Lower lobe of right lung (tissue), 2 donors: Measurements from ENCODE around the gene DEPDC7. TPM values are rescaled to one million over a fixed set of nuclear protein-coding genes. Genes with fewer than 3 reads are reported as not detected.

Source experiments
- ATAC-seq, 2 donors: fragments of 200-7000 bp; cut with Tn5 transposase; one replicate each; pipeline ENCODE4 v1.9.1; 2020 to 2022; ENCODE audit warnings: mild to moderate bottlenecking in 2 of 2, moderate library complexity in 2 of 2
- DNase-seq: peaks from one replicate; pipeline ENCODE4 v3.0.0-alpha.2; 2020
- H3K27ac ChIP-seq: fragments of 200-600 bp; one replicate; pipeline ENCODE4 v1.8.0; 2022
- H3K27me3 ChIP-seq: fragments of 200-600 bp; one replicate; pipeline ENCODE4 v1.8.0; 2022; ENCODE audit warnings: low read depth
- H3K36me3 ChIP-seq: fragments of 200-600 bp; one replicate; pipeline ENCODE4 v1.8.0; 2022; ENCODE audit warnings: mild to moderate bottlenecking
- H3K4me1 ChIP-seq: fragments of 200-600 bp; one replicate; pipeline ENCODE4 v1.8.0; 2022
- H3K4me3 ChIP-seq: fragments of 200-600 bp; one replicate; pipeline ENCODE4 v1.8.0; 2022; ENCODE audit warnings: mild to moderate bottlenecking
- H3K9me3 ChIP-seq: fragments of 200-600 bp; one replicate; pipeline ENCODE4 v1.8.0; 2022
- CTCF ChIP-seq: fragments of 200-600 bp; IDR thresholded peaks from one replicate; pipeline ENCODE4 v1.8.0; 2022; ENCODE audit warnings: antibody characterized with exemption, mild to moderate bottlenecking
- intact Hi-C: fragments of 100-400 bp; cut with DNase I; formaldehyde crosslinking; loops from one replicate; pipeline ENCODE4 v1.11.0; 2022
- total RNA-seq: library from RNA; stranded (reverse); fragmentation: NEBNext Ultra II Directional; extraction: Animal tissue kit (Norgen Biotek cat#: 25700); gene quantifications from one replicate; pipeline ENCODE4 v1.2.1, GENCODE V29; 2021
- donor health status: DM: no; HTN: yes; CAD: no; lungs with severe emphysema.

Gene DEPDC7
- total RNA-seq, 1 donor from 2014 or later: 0.71 TPM

GRCh38 chr11:33016654-33017053, 976 bp downstream of the DEPDC7 start:
- intact Hi-C loops: no loop called here
- Histone ChIP-seq H3K36me3 (no peaks in the 10 kb centered on the region), H3K27me3 (peaks cover 18% of the 10 kb centered on the region), H3K27ac (no peak overlapping the region), H3K9me3 (no peaks in the 10 kb centered on the region), H3K4me3 (peak overlapping the region; percentile 61), H3K4me1 (peaks cover 11% of the 10 kb centered on the region)
- ATAC-seq (no peak), DNase-seq (no peak)
- no peak for TF ChIP-seq CTCF

GRCh38 chr11:33017478-33017877, 1.8 kb downstream of the DEPDC7 start:
- H3K9me3 ChIP-seq: no peaks in the 10 kb centered on the region
- H3K4me3 ChIP-seq: no peak overlapping the region
- intact Hi-C loops: no loop called here
- no peak for DNase-seq
- peaks cover 18% of the 10 kb centered on the region for H3K27me3 ChIP-seq
- H3K36me3 ChIP-seq: no peaks in the 10 kb centered on the region
- H3K27ac ChIP-seq: no peak overlapping the region
- no peak for TF ChIP-seq CTCF
- ATAC-seq: no peak
- H3K4me1 ChIP-seq: peaks cover 11% of the 10 kb centered on the region

- no peaks in the 10 kb centered on the region for H3K36me3 ChIP-seq
- no peak for ATAC-seq
- no peaks in the 10 kb centered on the region for H3K9me3 ChIP-seq
- H3K27ac ChIP-seq: no peak overlapping the region
- H3K4me1 ChIP-seq: peaks cover 11% of the 10 kb centered on the region
- no peak for TF ChIP-seq CTCF
- H3K27me3 ChIP-seq: peaks cover 18% of the 10 kb centered on the region
- H3K4me3 ChIP-seq: no peak overlapping the region
- no peak for DNase-seq
- intact Hi-C loops: no loop called here
Observed at GRCh38 chr11:33017965-33018364, 2.3 kb downstream of the DEPDC7 start.

- DNase-seq: no peak
- no peak for ATAC-seq
- no peak for TF ChIP-seq CTCF
- no peaks in the 10 kb centered on the region for H3K36me3 ChIP-seq
- H3K4me3 ChIP-seq: no peak overlapping the region
- no peak overlapping the region for H3K27ac ChIP-seq
- peaks cover 18% of the 10 kb centered on the region for H3K27me3 ChIP-seq
- H3K4me1 ChIP-seq: peaks cover 11% of the 10 kb centered on the region
- H3K9me3 ChIP-seq: no peaks in the 10 kb centered on the region
- intact Hi-C loops: no loop called here
Observed at GRCh38 chr11:33018840-33019239, 3.2 kb downstream of the DEPDC7 start.

- Histone ChIP-seq H3K9me3 (no peaks in the 10 kb centered on the region), H3K27me3 (peaks cover 11% of the 10 kb centered on the region), H3K4me3 (no peak overlapping the region), H3K27ac (no peak overlapping the region), H3K4me1 (peaks cover 6% of the 10 kb centered on the region), H3K36me3 (no peaks in the 10 kb centered on the region)
- ATAC-seq (no peak), DNase-seq (no peak)
- TF ChIP-seq CTCF: no peak
- intact Hi-C loops: no loop called here
Observed at GRCh38 chr11:33021501-33021900, 5.8 kb downstream of the DEPDC7 start.

- no peaks in the 10 kb centered on the region for H3K36me3 ChIP-seq
- H3K4me3 ChIP-seq: no peak overlapping the region
- intact Hi-C loops: no loop called here
- H3K9me3 ChIP-seq: no peaks in the 10 kb centered on the region
- no peak overlapping the region for H3K27ac ChIP-seq
- peaks cover 2% of the 10 kb centered on the region for H3K4me1 ChIP-seq
- peaks cover 11% of the 10 kb centered on the region for H3K27me3 ChIP-seq
- no peak for DNase-seq
- no peak for ATAC-seq
- TF ChIP-seq CTCF: no peak
Observed at GRCh38 chr11:33021937-33022336, 6.3 kb downstream of the DEPDC7 start.
